Stimulated activated CD4-positive, alpha-beta T cell treated with anti-CD3 and anti-CD28 coated beads, Interleukin-1b, Interleukin-23, amount 100 ng/mL, for 24 hours (primary cell): ENCODE measurements around the gene ACBD7.

ENCODE experiments used
- DNase-seq, 4 experiments: peaks; one replicate each; pipeline ENCODE4 v3.0.0-alpha.2; 2020; ENCODE audit warnings: low read depth in 4 of 4, low spot score in 1 of 4

Gene ACBD7

GRCh38 chr10:15088428-15089261, at the start of gene ACBD7:
TSS of gene ACBD7 (minus strand) at chr10:15088776. CDS start at chr10:15088728, 48 bp downstream.
- DNase-seq = peak; percentile 56 to 74 (median 66)

GRCh38 chr10:15137636-15138035, 49.1 kb upstream of the ACBD7 start:
- DNase-seq = no peak

GRCh38 chr10:15137036-15137359, 48.4 kb upstream of the ACBD7 start:
- no peak for DNase-seq

GRCh38 chr10:15136129-15137035, 47.8 kb upstream of the ACBD7 start:
- DNase-seq = no peak

- DNase-seq = no peak
Observed at GRCh38 chr10:15131330-15131729, 42.8 kb upstream of the ACBD7 start.

GRCh38 chr10:15124908-15125307, 36.3 kb upstream of the ACBD7 start:
- no peak for DNase-seq

GRCh38 chr10:15124190-15124589, 35.6 kb upstream of the ACBD7 start:
- DNase-seq = no peak

GRCh38 chr10:15123749-15124184, 35.2 kb upstream of the ACBD7 start:
- DNase-seq = no peak

- no peak for DNase-seq
Observed at GRCh38 chr10:15122477-15123030, 34.0 kb upstream of the ACBD7 start.

GRCh38 chr10:15121707-15122106, 33.1 kb upstream of the ACBD7 start:
- DNase-seq = no peak

- no peak for DNase-seq
Observed at GRCh38 chr10:15120523-15120922, 31.9 kb upstream of the ACBD7 start.

GRCh38 chr10:15118615-15119014, 30.0 kb upstream of the ACBD7 start:
- DNase-seq = no peak

- DNase-seq = no peak
Observed at GRCh38 chr10:15116225-15116624, 27.6 kb upstream of the ACBD7 start.

- DNase-seq = no peak
Observed at GRCh38 chr10:15113766-15114165, 25.2 kb upstream of the ACBD7 start.

- DNase-seq = no peak
Observed at GRCh38 chr10:15112657-15113056, 24.1 kb upstream of the ACBD7 start.

- DNase-seq = peak; percentile 28 to 55 (median 53)
Observed at GRCh38 chr10:15106352-15107013, 17.9 kb upstream of the ACBD7 start.

- DNase-seq = no peak
Observed at GRCh38 chr10:15103513-15103912, 14.9 kb upstream of the ACBD7 start.

- no peak for DNase-seq
Observed at GRCh38 chr10:15099886-15100285, 11.3 kb upstream of the ACBD7 start.

- DNase-seq = peak; percentile 88 to 96 (median 94)
Observed at GRCh38 chr10:15097011-15097812, 8.6 kb upstream of the ACBD7 start, which contains the start of gene RPP38. TSS of gene RPP38 (plus strand) at chr10:15097355. CDS start at chr10:15103315, 5,960 bp downstream.

- DNase-seq = no peak
Observed at GRCh38 chr10:15096661-15097010, 8.1 kb upstream of the ACBD7 start.
